Stimulated activated CD4-positive, alpha-beta T cell treated with anti-CD3 and anti-CD28 coated beads, TNF-alpha, amount 100 ng/mL, for 24 hours (primary cell): ENCODE measurements around the gene PAX7.
"Not testable (repeated sequence)": the region's sequence is repeated elsewhere in the genome, so short reads cannot be mapped to it uniquely, and the experiment has no call there.

Experiments
- DNase-seq, 3 experiments: peaks; one replicate each; pipeline ENCODE4 v3.0.0-alpha.2; 2020; ENCODE audit warnings: low read depth in 3 of 3

Gene PAX7

DNA sequence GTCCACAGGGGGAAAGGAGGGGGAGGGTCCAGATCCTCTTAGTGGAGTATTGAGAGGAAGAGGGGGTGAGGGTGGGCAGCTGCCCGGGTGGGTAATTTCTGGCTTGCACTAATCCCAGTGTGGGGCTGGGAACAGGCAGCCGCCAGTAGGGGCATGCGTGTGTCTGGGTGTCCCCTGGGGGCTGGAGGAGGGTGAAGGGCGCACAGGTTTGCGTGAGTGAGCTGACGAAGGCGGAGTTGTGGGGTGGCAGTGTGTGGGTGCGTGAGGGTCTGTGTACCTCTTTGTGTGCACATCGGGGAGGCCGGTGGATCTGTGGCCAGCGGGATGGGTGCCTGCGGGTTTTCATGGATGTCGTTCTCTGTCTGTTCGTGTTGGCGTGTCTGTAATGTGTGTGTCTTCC, 97.3 kb downstream of the PAX7 start:
- no peak for DNase-seq

GRCh38 chr1:18730321-18730720, 99.7 kb downstream of the PAX7 start:
- DNase-seq = no peak

GRCh38 chr1:18731148-18731547, 100.5 kb downstream of the PAX7 start:
- DNase-seq = no peak

DNA sequence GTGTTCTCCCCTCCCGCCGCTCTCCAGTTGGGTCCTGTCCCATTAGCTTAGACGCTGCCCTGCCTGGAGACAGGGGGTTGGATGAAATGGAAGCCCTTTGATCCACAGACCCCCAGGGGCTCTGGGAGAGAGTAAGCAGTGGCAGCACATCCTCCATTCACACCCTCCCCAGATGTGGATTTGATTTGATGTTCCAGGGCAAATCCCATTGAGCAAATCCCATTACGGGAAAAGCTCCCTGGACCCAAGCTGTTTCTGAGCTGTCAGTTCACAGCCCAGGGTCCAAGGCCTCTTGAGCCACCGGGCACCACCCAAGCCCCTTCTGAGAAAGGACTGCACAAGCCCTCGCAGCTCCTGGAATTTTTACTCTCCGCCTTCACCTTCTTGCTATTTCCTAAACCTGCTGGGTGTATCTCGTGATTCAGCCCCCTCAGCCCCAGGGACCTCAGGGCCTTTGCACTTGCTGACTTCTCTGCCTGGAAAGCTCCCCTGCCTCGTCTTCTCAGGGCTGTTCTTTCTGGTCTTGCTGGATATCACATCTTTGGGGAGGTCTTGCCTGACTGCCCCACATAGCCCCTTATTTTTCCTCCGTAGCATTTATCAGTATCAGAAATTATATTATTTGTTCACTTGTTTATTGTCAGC, 101.1 kb downstream of the PAX7 start:
- no peak for DNase-seq

DNA sequence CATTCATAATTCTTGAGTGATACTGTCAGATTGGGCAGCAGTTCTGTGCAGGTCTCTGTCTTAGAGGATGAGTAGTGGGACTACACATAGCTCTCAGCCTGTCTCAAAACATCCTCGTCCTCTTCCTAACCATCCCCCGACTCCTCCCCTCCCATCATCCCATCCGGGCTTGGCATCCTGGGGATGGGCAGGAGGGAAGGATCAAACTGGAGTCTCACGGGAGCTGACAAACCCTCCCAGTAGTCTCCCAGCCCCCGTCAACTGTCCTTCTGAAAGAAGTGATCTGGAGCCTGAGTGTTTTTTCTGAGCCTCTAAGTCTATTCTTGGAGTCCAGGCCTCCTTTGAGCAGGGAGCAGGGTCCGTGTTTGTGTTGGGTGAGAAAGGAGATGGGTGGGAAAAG, 102.0 kb downstream of the PAX7 start:
- DNase-seq = no peak

DNA sequence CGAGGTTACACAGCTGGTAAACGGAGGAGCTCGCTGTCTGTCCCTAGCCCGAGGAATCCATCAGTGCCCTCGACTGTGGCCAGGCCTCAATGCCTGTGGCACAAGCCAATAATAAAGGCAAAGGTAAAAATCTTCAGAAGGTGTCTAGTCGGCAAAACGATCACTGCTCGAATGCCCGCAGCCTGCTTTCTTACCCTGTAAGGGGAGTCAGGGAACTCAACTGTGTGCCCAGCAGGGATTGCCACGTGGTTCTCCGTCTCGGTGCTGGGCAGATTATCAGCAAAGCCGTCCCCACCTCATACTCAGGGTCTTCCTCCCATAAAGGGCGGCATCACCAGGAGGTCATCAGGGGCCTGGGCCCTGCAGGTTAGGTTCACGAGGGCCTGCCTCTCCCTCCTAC, 103.4 kb downstream of the PAX7 start:
- no peak for DNase-seq

- DNase-seq = no peak
These were observed 104.0 kb downstream of the PAX7 start for GRCh38 chr1:18734461-18735223.

DNA sequence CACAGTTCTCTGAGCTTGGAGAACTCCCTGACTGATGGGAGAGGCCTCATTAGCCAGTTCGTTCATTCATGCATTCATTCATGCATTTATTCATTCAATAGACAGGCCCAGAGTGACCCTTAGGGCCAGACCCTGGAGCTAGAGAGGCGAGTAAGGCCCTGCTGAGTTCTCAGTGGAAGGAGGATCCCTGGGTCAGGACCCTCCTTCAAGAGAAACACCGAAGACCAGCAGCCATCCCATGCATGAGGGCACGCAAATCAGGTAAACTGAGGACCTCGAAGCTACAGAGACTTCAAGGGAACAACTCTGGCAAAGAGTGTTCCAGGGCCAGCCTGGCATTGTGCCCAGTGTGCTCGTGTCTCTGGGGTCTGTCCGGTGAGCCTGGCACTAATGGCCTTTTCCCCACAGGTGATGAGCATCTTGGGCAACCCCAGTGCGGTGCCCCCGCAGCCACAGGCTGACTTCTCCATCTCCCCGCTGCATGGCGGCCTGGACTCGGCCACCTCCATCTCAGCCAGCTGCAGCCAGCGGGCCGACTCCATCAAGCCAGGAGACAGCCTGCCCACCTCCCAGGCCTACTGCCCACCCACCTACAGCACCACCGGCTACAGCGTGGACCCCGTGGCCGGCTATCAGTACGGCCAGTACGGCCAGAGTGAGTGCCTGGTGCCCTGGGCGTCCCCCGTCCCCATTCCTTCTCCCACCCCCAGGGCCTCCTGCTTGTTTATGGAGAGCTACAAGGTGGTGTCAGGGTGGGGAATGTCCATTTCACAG, 104.8 kb downstream of the PAX7 start:
- no peak for DNase-seq

GRCh38 chr1:18736958-18737357, 106.3 kb downstream of the PAX7 start:
- DNase-seq = no peak

- no peak for DNase-seq
These were observed 107.5 kb downstream of the PAX7 start for GRCh38 chr1:18738126-18738525.

GRCh38 chr1:18738617-18739016, 108.0 kb downstream of the PAX7 start:
- DNase-seq = no peak

GRCh38 chr1:18739408-18739807, 108.8 kb downstream of the PAX7 start:
- DNase-seq = no peak

GRCh38 chr1:18739897-18740296, 109.3 kb downstream of the PAX7 start:
- DNase-seq = no peak

DNA sequence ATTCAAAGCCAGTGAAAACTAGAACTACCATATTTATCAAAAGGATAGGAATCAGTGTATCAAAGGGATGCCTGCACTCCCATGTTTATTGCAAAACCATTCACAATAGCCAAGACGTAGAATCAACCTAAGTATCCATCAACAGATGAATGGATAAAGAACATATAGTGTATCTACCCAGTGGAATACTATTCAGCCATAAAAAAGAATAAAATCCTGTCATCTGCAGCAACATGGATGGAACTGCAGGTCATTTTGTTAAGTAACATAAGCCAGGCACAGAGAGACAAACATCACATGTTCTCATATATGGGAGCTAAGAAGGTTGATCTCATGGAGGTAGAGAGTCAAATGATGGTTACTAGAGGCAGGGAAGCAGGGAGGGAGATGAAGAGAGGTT, 110.0 kb downstream of the PAX7 start:
- no peak for DNase-seq

DNA sequence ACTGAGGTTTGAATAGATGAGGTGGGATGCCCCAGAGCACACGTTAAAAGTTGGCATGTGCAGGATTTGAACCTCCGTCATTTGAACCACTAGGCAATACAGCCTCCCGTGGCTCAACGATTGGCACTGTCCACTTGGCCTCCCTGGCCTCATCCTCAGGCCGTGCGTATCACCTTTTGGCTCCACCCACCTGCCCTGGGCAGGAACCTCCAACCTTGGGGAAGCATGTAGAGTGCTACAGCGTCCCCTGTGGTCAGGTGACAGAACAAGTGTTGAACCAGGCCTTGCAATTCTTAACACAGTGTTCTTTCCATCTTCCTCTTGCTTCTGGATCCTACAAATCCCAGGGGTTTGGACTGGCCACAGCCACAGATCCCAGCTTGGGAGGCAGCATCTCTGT, 112.6 kb downstream of the PAX7 start:
- DNase-seq = no peak

DNA sequence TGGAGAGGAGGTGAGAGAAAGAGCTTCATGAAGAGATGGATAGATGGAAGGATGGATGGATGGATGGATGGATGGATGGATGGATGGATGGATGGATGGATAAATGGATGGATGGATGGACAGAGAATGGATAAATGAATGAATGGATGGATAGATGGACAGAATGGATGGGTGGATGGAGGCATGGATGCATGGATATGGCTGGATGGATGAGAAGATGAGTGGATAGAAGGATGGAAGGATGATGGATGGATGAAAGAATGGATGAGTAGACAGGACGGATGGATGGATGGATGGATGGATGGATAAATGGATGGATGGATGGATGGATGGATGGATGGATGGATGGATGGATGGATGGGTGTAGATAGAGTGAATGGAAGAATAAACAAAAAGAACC, 113.7 kb downstream of the PAX7 start:
- DNase-seq = not testable (repeated sequence)

DNA sequence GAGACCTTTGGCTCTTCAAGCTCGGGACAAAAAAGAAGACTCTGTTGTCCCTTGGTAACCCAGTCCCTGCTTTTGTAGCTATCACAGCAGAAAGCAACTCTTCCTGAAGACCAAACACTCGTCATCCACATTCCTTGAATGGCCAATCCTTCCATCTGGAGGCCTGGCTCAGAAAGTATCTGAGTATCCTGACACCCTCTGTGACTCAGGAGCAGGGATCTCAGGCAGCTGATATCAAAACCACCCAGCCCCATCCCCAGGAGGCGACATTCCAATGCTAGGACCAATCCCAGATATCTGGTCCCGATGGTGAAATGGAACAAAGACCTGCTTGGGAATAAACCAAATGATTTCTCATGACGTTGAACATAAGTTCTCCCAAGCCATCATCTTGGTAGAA, 116.3 kb downstream of the PAX7 start:
- DNase-seq = no peak

DNA sequence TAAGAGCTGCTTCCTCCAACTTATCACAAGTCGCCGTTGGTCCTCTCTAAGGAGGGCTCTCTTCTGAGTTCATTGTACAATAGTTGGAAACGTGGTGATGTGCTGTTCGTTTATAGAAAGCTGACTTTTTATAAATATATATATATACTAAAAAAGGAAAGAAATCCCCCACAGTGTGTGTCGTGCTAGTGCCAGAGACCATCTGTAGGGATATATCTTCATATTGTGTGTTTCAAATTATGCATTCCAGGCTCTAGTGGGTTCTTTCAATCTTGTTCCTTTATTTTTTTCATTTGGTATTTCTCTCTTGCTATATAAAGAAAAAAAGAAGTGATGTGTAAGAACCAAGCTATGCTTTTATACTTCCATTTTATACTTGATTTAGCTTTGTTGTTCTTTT, 117.0 kb downstream of the PAX7 start:
- DNase-seq = no peak

- no peak for DNase-seq
These were observed 117.8 kb downstream of the PAX7 start for GRCh38 chr1:18748435-18748834.

GRCh38 chr1:18749569-18749968, 118.9 kb downstream of the PAX7 start:
- no peak for DNase-seq

DNA sequence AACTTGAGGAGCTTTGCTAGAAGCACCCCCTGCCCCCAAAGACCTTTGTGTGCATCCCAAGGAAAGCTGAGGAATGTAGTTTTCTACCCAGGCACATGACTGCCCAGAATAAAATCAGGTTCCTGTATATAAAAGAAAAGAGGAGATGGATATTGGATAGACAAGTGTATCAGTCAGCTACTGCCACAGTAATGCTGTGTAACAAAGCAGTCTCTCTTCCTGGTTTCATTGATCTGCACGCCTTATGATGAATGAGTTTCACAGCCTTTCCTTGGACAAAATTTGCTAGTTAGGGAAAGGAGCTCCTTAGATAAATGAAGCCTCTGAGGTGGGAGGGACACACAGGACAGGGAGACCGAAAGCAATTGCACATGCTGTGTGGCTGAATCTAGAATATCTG, 120.0 kb downstream of the PAX7 start:
- DNase-seq = no peak

DNA sequence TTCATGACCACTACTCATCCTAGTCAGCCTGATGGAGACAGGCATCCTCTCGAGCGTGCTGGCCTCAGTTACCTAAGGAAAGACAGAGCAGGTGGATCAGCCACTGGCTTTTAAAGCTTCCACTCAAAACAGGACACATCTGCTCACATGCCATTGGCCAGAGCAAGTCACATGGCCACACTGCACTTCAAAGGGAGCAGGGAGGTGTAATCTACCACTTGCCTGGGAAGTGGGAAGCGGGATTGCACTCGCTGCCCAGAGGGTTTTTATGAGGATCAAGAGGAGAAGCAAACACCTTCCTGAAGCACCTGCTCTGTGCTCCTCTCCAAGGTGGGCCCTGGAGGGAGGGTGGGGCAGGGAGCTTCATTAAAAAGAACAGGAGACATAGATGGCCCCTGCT, 120.8 kb downstream of the PAX7 start:
- DNase-seq = no peak

GRCh38 chr1:18752409-18752808, 121.8 kb downstream of the PAX7 start:
- no peak for DNase-seq
